Left ventricle myocardium inferior (tissue), 1 donor: ENCODE measurements around the gene PELI2. TPM values are rescaled to one million over a fixed set of nuclear protein-coding genes. Genes with fewer than 3 reads are reported as not detected.

ENCODE experiments used
- DNase-seq: peaks from one replicate; pipeline ENCODE4 v3.0.0-alpha.2; 2020
- H3K27ac ChIP-seq: fragments of 200-600 bp; replicated peaks from 2 replicates; pipeline ENCODE4 v1.8.0; 2021
- H3K27me3 ChIP-seq: fragments of 200-600 bp; 2 replicates; pipeline ENCODE4 v1.8.0; 2021; ENCODE audit warnings: low read depth
- H3K36me3 ChIP-seq: fragments of 200-600 bp; 2 replicates; pipeline ENCODE4 v1.8.0; 2021
- H3K4me1 ChIP-seq: fragments of 200-600 bp; 2 replicates; pipeline ENCODE4 v1.8.0; 2021
- H3K4me3 ChIP-seq: fragments of 200-600 bp; 2 replicates; pipeline ENCODE4 v1.8.0; 2021; ENCODE audit warnings: mild to moderate bottlenecking, moderate library complexity
- H3K9me3 ChIP-seq: fragments of 200-600 bp; replicated peaks from 2 replicates; pipeline ENCODE4 v1.8.0; 2021
- intact Hi-C: fragments of 100-400 bp; cut with micrococcal nuclease; formaldehyde crosslinking; loops from one replicate; pipeline ENCODE4 v1.11.0; 2022
- total RNA-seq: library from RNA; stranded (reverse); fragmentation: NEBNext Ultra II Directional; extraction: Animal tissue kit (Norgen Biotek cat#: 25700); gene quantifications from one replicate; pipeline ENCODE4 v1.2.1, GENCODE V29; 2021
- TF ChIP-seq, protein P1 (sequence below): fragments of 200-600 bp; IDR thresholded peaks from 2 replicates; pipeline ENCODE4 v1.8.0; 2021; ENCODE audit warnings: antibody characterized with exemption, mild to moderate bottlenecking, borderline replicate concordance
- donor health status: DM: no; HTN: yes; CAD: no; lungs with severe emphysema.

PELI2 gene
- total RNA-seq, 1 donor from 2014 or later: 2.0 TPM

DNA sequence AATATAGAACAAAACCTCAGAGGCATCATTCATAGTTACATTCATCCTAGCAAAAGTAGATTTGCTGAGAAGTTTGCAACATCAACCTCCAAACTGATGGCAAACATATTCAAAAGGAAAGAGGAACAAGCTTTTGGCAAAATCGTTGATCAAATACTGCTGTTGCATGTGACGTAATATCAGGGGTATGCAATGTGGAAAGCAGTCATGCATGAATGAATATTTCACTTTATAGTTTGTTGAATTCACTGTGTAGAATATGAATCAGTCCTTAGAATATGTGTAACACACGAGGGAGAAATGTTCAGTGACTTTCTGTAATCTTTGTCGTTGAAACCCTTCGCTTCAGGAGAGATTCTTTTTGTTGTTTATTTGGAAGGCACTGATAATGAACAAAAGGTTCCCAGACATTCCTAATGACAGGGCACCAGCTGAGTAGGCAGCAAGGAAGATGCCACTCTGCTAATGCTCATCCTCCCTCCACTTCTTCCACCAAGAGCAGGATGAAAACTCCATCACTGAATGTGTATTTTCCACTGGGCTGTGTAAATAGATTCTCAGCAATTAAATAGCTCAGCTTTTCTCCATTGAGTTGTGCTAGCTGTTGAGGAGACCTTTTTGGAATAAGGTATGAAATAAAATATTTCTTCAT is 126.1 kb downstream of the PELI2 start:
- DNase-seq: no peak
- Histone ChIP-seq H3K4me1 (no peaks in the 10 kb centered on the region), H3K4me3 (no peak overlapping the region), H3K27me3 (no peaks in the 10 kb centered on the region), H3K9me3 (no peaks in the 10 kb centered on the region), H3K36me3 (no peaks in the 10 kb centered on the region), H3K27ac (no peak overlapping the region)
- intact Hi-C loops: no loop called here
- TF ChIP-seq, protein P1, sequence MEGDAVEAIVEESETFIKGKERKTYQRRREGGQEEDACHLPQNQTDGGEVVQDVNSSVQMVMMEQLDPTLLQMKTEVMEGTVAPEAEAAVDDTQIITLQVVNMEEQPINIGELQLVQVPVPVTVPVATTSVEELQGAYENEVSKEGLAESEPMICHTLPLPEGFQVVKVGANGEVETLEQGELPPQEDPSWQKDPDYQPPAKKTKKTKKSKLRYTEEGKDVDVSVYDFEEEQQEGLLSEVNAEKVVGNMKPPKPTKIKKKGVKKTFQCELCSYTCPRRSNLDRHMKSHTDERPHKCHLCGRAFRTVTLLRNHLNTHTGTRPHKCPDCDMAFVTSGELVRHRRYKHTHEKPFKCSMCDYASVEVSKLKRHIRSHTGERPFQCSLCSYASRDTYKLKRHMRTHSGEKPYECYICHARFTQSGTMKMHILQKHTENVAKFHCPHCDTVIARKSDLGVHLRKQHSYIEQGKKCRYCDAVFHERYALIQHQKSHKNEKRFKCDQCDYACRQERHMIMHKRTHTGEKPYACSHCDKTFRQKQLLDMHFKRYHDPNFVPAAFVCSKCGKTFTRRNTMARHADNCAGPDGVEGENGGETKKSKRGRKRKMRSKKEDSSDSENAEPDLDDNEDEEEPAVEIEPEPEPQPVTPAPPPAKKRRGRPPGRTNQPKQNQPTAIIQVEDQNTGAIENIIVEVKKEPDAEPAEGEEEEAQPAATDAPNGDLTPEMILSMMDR: no peak

DNA sequence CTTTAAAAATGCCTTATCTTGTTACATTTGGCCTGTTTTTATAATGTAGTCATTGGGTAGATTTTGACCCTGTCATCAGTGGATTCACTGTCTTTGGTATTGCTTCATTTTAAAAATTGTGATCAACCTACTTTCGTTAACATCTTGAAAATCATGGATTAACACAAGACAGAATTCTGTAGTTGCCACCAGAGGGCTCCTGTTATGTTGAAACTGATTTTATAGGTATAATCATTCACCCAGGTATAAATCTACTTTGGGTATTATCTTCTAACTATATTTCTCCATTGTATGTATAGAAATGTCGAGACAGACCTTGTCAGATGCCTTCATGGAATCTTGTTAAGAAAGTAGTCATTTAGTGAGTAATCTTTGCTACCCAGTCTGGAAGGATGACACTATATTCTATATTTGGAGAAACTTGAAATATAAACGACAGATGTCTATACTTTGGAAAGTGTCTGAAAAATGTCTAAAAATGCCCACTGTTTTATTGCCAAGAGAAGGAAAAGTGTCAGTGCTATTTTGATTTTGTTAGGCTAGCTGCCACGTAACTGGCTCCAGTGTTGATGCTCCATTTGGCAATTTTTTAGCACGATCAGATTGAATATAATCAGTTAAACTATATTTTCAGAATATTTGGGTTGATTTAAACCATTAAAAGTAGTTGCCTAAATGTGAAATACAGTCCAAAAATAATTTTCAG is 129.4 kb downstream of the PELI2 start:
- TF ChIP-seq, protein P1: peak; percentile 44
- H3K36me3 ChIP-seq: no peaks in the 10 kb centered on the region
- no peaks in the 10 kb centered on the region for H3K4me1 ChIP-seq
- no peaks in the 10 kb centered on the region for H3K9me3 ChIP-seq
- H3K27ac ChIP-seq: no peak overlapping the region
- no peak for DNase-seq
- no peak overlapping the region for H3K4me3 ChIP-seq
- intact Hi-C loops: no loop called here
- H3K27me3 ChIP-seq: no peaks in the 10 kb centered on the region

DNA sequence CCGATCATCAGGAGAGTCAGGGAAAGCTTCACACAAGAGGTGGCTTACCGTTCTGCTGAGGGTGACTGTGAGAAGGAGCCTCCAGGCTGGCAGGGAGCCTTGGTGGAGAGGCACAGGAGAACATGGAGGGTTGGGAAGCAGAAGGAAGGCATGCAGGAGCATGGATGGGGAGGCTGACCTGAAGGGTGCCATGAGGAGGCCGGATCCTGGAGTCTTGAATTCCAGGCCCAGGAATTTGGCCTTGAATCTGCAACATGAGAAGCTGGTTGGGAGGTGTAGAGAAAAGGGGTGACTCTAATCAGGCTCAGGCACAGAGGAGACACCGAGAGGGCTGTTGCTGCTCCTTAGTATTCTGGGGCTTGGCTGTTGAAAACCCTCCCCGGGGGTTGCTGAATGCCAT is 130.2 kb downstream of the PELI2 start:
- H3K4me1 ChIP-seq: no peaks in the 10 kb centered on the region
- intact Hi-C loops: no loop called here
- no peaks in the 10 kb centered on the region for H3K36me3 ChIP-seq
- no peaks in the 10 kb centered on the region for H3K27me3 ChIP-seq
- TF ChIP-seq, protein P1: no peak
- no peak for DNase-seq
- H3K27ac ChIP-seq: no peak overlapping the region
- no peak overlapping the region for H3K4me3 ChIP-seq
- H3K9me3 ChIP-seq: no peaks in the 10 kb centered on the region

DNA sequence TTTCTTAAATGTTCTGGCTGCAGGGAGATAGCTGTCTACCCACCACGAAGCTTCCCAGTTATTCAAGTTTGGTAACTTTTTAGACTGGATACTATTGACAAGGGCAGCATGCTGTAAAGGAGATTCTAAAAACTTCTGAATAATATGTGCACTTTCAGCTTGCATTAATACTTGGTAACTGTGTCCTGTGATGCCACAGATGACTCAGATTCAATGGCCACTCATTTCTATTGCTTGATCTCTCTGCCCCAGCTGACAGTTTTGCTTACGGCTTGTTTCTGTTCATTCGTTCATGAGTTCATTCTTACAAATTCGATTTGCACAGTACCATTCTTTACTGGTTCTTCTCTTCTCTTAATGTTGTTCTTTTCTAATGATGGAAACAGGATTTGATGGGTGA is 142.8 kb downstream of the PELI2 start:
- H3K4me1 ChIP-seq: no peaks in the 10 kb centered on the region
- H3K27me3 ChIP-seq: no peaks in the 10 kb centered on the region
- no peak overlapping the region for H3K4me3 ChIP-seq
- no peaks in the 10 kb centered on the region for H3K36me3 ChIP-seq
- TF ChIP-seq, protein P1: no peak
- no peak for DNase-seq
- intact Hi-C loops: no loop called here
- H3K27ac ChIP-seq: no peak overlapping the region
- peaks cover 16% of the 10 kb centered on the region for H3K9me3 ChIP-seq

DNA sequence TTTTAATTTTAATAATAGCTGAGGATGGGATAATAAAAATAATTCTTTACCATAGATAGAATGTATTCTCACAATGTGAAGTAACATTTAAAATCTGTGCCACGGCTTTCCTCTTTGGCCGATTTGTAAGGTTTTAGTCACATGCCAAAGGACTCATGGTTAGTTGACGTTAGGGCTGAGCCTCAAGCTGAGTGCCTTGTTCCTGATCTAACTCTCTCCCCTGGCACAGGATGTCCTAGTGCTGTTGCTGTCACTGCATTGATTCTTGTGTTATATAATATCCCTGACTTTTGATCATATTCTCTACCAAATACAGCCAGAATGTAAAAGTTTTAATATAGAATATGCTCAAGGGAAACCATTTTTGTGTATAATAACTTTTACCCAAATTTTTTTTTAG is 144.3 kb downstream of the PELI2 start:
- H3K4me3 ChIP-seq: no peak overlapping the region
- no peaks in the 10 kb centered on the region for H3K4me1 ChIP-seq
- TF ChIP-seq, protein P1: no peak
- H3K9me3 ChIP-seq: peaks cover 14% of the 10 kb centered on the region
- no peaks in the 10 kb centered on the region for H3K36me3 ChIP-seq
- intact Hi-C loops: no loop called here
- H3K27me3 ChIP-seq: no peaks in the 10 kb centered on the region
- DNase-seq: no peak
- H3K27ac ChIP-seq: no peak overlapping the region
